Stimulated activated CD8-positive, alpha-beta memory T cell treated with anti-CD3 and anti-CD28 coated beads, Interleukin-12 subunit alpha, Interleukin-12 subunit beta, amount 100 ng/mL, for 4 hours (primary cell): ENCODE measurements around the gene UPF3A.
A peak's percentile ranks its signal among the peaks of the same experiment; 100 is the strongest.
"Not testable (repeated sequence)": the region's sequence is repeated elsewhere in the genome, so short reads cannot be mapped to it uniquely, and the experiment has no call there.

Experiments used
- DNase-seq: peaks from one replicate; pipeline ENCODE4 v3.0.0-alpha.2; 2020; ENCODE audit warnings: low read depth

The UPF3A gene

DNA sequence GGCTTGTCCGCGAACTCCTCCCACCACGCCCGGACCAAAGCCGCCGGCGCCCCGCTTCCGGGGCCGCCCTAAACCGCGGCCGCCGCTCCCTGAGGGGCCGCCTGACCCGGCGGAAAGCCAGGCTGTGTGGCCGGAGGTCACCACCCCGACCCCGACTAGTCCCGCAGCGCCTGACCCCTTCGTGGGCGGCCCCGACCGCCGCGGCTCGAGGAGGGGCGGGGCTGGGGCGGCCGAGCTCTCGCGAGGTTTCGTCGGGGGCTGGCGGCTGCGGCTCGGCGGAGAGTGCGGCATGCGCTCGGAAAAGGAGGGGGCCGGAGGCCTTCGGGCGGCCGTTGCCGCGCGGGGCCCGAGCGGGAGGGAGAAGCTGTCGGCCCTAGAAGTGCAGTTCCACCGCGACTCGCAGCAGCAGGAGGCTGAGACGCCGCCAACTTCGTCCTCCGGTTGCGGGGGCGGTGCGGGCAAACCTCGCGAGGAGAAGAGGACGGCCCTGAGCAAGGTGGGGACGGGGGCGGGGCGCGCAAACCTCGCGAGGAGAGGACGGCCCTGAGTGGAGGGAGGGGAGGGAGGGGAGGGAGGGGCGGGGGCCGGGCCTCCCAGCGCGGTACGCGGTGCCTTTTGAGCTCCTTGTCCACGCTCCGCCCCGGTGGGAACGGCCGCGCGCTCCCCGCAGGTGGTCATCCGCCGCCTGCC, at the start of gene UPF3A:
TSS of gene UPF3A (plus strand) at position 251 of the 690 bp plus-strand sequence. CDS start at position 290, 39 bp downstream.
- DNase-seq = peak; percentile 79

DNA sequence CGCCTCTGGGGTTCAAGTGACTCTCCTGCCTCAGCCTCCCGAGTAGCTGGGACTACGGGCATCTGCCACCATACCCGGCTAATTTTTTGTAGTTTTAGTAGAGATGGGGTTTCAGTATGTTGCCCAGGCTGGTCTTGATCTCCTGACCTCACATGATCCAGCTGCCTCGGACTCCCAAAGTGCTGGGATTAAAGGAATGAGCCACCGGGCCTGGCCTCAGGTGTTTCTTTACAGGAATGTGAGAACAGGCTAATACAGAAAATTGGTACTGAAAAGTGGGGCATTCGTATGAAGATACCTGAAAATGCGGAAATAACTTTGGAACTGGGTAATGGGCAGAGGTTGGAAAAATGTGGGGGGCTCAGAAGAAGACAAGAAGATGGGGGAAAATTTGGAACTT, 49.5 kb upstream of the UPF3A start:
- no peak for DNase-seq

DNA sequence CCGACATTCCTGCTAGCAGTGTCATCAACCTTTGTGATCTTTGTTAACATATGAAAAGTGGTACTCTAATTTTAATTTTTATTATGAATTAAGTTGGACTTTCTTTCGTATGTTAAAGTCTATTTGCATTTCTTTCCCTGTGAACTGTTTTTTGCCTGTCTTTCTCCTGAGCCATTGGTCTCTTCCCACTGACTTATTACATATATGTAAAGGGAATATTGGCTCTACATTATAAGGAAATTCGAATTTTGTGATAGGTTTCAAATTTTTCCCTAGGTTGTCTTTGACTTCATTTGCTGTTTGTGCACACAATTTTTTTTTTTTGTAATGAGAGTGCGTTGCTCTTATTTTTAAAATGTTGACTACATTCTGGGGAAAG, 47.1 kb upstream of the UPF3A start:
- DNase-seq = no peak

DNA sequence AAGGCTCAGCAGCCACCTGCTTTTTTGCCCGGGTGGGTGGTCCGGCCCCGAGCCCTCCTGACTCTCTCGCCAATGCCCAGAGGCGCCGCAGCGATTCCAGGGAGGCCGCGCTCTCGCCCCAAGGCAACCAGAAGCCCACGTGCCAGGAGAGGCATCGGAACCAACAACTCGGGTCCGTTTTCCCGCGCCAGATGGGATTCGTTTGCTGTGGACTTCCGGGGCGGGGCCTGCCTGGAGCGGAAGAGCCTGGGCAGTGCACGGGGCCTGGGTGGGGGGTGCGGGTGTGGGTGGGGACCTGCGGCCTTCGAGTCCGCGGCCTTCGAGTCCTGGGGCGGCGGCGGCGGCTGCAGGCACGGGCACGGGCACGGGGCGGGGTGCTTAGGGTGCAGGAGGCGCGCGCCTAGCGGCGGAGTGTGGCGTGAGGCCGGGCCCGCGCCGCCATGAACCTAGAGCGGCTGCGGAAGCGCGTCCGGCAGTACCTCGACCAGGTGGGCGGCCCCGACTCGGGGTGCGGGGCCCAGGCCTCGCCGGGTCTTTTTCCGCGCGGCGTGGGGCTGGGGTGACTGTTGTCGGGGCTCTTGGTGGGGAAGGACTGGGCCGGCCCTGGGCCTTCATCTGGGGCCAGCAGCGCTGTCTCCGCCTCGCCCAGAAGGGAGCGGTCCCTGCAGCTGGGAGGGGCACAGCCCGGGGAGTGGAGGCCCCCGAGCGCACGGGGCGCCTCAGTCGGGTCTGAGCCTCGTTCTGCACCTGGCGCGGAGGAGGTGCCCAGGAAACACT, 46.6 kb upstream of the UPF3A start, which contains the start of gene CDC16:
TSS of gene CDC16 (plus strand) at position 253 of the 777 bp plus-strand sequence. CDS start at position 441, 188 bp downstream.
- peak; percentile 83 for DNase-seq

DNA sequence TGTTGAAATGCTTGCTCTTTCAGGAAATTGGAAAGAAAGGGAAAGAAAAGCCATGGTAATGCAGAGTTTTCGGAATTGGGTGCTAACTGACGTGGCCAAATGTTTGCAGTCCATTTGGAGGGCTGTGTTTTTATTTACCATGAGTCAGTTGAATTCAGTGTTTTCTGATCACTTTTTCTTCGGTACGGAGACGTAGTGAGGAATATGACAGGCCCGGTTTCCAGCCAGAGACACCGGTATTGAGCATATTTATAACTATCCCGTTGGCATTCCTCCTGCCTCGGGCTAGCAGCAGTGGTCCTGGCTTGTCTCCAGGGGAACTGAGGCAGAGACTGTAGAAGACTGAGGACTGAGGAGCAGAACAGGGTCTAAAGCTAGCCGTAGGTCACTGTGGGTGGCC, 45.7 kb upstream of the UPF3A start:
- DNase-seq = no peak

- no peak for DNase-seq
Observed at GRCh38 chr13:114236227-114236626, 45.2 kb upstream of the UPF3A start.

- no peak for DNase-seq
Observed at GRCh38 chr13:114237415-114238112, 43.8 kb upstream of the UPF3A start.

- no peak for DNase-seq
Observed at GRCh38 chr13:114241918-114242317, 39.5 kb upstream of the UPF3A start.

DNA sequence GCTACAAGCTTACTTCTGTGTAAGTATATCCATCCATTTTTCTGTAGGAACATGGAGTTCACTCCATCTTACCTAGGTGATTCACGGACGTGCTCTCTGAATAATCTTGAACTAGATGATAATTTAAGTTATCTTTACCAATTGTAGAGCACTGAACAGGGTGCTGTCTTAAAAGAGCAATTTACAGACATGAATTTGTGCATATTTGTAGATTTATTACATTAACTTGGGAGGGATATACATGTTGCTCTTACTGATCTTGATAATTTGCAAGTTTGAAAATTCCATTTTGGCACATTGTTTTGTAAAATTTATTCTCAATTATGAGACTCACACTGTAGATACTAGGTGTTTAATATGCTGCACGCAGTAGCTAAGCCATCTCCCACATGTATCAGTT, 37.4 kb upstream of the UPF3A start:
- no peak for DNase-seq

GRCh38 chr13:114244637-114245036, 36.8 kb upstream of the UPF3A start:
- no peak for DNase-seq

DNA sequence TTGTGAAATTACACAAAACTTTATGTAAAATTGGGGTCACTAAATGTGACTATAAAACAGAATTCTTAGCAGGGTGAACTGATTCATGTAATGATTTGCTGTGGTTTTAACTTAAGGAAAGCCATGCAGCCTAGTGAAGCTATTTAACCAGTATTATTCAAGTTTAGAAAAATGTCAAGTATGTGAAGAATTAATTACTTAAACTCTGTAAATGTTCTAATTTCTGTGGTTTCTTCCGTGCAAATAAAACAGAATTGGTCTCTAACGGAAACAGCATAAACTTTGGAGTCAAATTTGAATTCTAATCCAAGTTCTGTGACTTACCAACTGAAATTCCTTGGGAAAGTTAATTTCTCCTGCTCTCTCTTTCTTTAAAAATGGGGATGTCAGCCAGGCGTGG, 33.4 kb upstream of the UPF3A start:
- no peak for DNase-seq

DNA sequence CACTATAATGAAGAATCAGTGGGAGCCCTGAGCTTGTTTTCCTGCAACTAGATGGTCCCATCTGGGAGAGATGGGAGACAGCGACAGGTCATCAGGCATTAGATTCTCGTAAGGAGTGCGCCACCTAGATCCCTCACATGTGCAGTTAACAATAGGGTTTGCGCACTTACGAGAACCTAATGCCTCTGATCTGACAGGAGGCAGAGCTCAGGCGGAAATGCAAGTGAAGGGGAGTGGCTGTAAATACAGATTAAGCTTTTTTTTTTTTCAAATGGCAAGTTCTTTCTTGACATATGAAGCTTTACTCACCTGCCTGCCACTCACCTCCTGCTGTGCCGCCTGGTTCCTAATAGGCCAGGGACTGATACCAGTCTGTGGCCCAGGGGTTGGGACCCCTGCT, 32.3 kb upstream of the UPF3A start:
- DNase-seq = no peak

DNA sequence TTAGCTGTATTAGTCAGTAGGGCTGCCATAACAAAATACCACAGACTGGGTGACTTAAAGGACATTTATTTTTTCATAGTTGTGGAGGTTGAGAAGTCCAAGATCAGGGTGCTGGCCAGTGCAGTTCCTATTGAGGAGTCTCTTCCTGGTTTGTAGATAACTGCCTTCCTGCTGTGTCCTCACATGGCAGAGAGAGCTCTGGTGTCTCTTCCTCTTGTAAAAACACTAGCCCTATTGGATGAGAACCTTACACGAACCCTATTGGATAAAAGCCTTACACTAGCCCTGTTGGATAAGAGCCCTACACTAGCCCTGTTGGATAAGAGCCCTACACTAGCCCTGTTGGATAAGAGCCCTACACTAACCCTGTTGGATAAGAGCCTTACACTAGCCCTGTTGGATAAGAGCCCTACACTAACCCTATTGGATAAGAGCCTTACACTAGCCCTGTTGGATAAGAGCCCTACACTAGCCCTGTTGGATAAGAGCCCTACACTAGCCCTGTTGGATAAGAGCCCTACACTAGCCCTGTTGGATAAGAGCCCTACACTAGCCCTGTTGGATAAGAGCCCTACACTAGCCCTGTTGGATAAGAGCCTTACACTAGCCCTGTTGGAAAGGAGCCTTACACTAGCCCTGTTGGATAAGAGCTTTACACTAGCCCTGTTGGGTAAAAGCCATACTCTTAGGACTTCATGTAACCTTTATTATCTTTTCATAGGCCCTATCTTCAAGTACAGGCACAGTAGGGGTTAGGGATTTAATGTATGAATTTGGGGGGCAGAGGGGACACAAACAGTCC, 29.6 kb upstream of the UPF3A start:
- DNase-seq = not testable (repeated sequence)

DNA sequence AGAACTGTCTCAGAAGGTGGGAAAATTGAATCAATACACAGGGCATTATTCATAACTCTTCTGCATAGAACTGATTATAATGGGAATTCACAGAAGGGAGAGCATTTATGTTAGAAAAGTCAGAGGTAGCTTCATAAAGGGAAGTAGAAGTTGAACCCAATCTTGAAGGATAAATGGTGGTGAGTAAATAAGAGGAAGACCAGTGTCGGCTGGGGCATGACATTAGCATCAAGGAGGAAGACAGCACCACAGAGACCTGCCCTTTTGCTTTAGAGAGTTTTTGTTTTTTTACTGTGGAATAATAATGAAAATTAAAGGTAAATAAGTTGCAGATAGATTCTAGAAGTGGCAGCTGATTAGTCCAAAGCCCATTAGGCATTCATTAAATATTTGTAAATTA, 24.9 kb upstream of the UPF3A start:
- DNase-seq = no peak

DNA sequence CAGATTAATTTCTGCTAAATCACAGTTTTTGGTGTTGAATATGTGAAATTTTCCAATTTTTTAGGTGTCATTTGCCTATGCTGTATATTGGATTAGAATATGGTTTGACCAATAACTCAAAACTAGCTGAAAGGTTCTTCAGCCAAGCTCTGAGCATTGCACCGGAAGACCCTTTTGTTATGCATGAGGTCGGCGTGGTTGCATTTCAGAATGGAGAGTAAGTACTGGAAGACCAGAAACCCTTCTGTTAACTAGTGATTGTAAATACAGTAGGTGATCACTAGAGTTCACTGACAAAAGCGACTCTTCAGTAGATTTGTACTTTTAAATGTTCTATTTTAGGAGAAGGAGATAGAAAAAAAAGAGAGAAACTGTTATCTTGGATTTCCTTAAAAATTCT, 24.4 kb upstream of the UPF3A start:
- no peak for DNase-seq

- DNase-seq = no peak
Observed at GRCh38 chr13:114258589-114258988, 22.8 kb upstream of the UPF3A start.

DNA sequence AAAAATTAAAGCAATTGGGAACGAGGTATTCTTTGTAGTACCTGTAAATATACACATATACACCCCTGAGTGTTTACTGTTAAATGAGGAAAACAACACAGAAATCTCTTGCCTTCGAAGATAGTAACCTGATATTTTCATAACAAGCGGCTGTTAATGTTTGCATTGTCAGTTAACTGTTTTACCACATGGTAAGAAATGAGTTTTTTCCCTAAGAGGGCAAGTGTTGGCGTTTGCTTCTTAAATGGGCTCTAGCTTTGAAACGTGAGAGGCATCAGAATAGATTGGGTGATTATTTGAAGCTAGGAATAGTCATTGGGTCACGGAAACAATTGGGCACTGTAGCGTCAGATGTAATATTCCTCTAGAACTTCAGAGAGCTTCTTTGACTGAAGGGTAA, 22.0 kb upstream of the UPF3A start:
- no peak for DNase-seq

GRCh38 chr13:114259974-114260373, 21.4 kb upstream of the UPF3A start:
- DNase-seq = no peak

DNA sequence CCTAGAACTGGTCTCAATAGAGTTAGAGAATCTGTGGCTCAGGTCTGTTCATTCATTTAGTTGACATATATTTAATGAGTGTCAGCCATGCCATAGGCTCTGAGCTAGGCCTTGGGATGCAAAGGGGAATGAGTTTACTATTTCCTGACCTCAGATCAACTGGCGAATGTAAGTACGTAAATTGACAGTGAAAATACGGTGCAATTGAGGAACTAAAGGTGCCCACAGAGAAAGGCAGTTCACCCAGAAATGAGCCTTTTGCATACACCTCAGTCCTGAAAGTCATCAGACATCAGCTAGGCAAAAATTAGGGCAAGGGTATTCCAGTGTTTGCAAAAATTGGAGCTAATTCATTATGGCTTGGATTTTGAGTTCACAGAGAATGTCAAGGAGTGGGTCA, 20.6 kb upstream of the UPF3A start:
- DNase-seq = no peak

DNA sequence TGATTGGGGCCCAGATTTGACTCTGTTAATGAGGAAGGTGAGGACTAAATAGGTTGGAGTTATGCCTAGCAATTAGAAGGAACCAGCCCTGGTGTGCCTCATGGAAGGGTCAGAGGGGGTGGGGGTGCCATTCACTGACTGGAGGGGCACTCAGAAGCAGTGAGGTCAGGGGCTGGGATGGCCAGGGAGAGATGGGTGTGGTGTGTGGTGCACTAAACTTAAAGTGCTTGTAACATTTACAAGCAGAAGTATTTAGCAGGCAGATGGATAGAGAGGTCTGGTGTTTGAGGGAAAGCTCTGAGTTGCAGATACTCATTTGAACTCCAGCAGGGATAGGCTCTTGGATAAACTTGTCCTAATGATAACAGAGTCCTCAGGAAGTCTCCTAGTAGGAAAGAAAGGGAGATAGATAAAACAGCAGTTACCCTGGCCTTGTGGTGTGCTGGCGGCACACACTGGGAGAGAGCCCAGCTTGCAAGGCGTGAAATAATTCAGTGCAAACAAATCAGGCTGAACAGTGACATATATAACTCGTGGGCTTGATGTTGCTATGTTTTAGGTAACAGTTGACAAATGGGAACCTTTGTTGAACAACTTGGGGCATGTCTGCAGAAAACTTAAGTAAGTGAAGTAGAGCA, 20.0 kb upstream of the UPF3A start:
- DNase-seq = no peak

DNA sequence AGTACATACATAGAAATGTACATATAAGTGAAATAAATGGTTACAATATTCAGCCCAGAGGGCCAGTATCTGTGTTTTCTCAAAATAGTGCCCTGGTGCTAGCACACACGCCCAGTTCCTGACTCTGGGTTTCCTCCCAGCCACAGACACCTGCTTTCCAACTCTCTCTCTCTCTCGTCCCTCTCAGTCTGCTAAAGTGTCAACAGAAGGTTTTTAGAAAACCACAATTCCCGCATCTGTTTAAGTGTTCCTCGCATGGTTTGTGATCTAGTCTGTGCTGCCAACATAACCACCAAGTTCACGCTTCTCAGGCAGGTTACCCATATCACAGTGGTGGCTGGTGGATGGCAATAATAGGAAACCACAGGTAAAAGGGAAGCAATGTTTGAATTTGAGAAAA, 17.8 kb upstream of the UPF3A start:
- DNase-seq = no peak

DNA sequence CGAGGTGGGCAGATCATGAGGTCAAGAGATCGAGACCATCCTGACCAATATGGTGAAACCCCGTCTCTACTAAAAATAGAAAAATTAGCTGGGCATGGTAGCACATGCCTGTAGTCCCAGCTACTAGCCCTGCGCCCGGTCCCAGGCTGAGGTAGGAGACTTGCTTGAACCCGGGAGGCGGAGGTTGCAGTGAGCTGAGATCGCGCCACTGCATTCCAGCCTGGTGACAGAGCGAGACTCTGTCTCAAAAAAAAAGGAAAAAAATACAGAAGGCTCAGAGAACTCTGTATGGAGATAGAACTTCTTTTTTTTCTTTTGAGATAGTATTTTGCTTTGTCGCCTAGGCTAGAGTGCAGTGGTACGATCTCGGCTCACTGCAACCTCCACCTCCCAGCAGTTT, 17.1 kb upstream of the UPF3A start:
- not testable (repeated sequence) for DNase-seq
